MM.1S (cell line): ENCODE results near the gene ZBTB7B.

Source experiments
- DNase-seq: peaks from one replicate; pipeline ENCODE4 v3.0.0-alpha.2; 2015
- H2AFZ ChIP-seq: fragments of 300-600 bp; sonication (generic); 2 replicates; pipeline ENCODE4 v1.6.0; 2016; ENCODE audit warnings: antibody characterized with exemption, low read length
- H3F3A ChIP-seq: fragments of 300-600 bp; sonication (generic); 2 replicates; pipeline ENCODE4 v1.6.1; 2016; ENCODE audit warnings: mild to moderate bottlenecking, antibody characterized with exemption, low read length, moderate library complexity, mixed read lengths; ENCODE audit not compliant: insufficient read depth
- H3K27ac ChIP-seq: fragments of 300-600 bp; sonication (generic); 2 replicates; pipeline ENCODE4 v1.5.1; 2016; ENCODE audit warnings: mild to moderate bottlenecking, low read length
- H3K27me3 ChIP-seq: fragments of 300-600 bp; sonication (generic); replicated peaks from 2 replicates; pipeline ENCODE4 v1.6.0; 2016; ENCODE audit warnings: low read length; ENCODE audit not compliant: insufficient read depth
- H3K36me3 ChIP-seq: fragments of 300-600 bp; sonication (generic); replicated peaks from 2 replicates; pipeline ENCODE4 v1.6.1; 2016; ENCODE audit warnings: mild to moderate bottlenecking, low read length, mixed read lengths; ENCODE audit not compliant: insufficient read depth
- H3K4me1 ChIP-seq: fragments of 300-600 bp; sonication (generic); 2 replicates; pipeline ENCODE4 v1.6.1; 2016; ENCODE audit warnings: low read length, mixed read lengths
- H3K4me2 ChIP-seq: fragments of 300-600 bp; sonication (generic); 2 replicates; pipeline ENCODE4 v1.6.0; 2016; ENCODE audit warnings: low read depth, low read length
- H3K4me3 ChIP-seq: fragments of 300-600 bp; sonication (generic); 2 replicates; pipeline ENCODE4 v1.5.1; 2016; ENCODE audit warnings: low read length, mixed read lengths
- H3K79me2 ChIP-seq: fragments of 300-600 bp; sonication (generic); 2 replicates; pipeline ENCODE4 v1.6.1; 2016; ENCODE audit warnings: mixed run types, low read length, mixed read lengths
- H3K9ac ChIP-seq: fragments of 300-600 bp; sonication (generic); 2 replicates; pipeline ENCODE4 v1.6.1; 2016; ENCODE audit warnings: low read length, mixed read lengths
- H3K9me2 ChIP-seq: fragments of 300-600 bp; sonication (generic); replicated peaks from 2 replicates; pipeline ENCODE4 v1.6.1; 2016; ENCODE audit warnings: mild to moderate bottlenecking, low read length, mixed read lengths; ENCODE audit not compliant: insufficient read depth
- H3K9me3 ChIP-seq: fragments of 300-600 bp; sonication (generic); replicated peaks from 2 replicates; pipeline ENCODE4 v1.6.1; 2016; ENCODE audit warnings: mild to moderate bottlenecking, low read length, mixed read lengths; ENCODE audit not compliant: insufficient read depth
- H4K20me1 ChIP-seq: fragments of 300-600 bp; sonication (generic); 2 replicates; pipeline ENCODE4 v1.6.1; 2016; ENCODE audit warnings: mild to moderate bottlenecking, low read length, moderate library complexity, mixed read lengths; ENCODE audit not compliant: insufficient read depth
- CTCF ChIP-seq: fragments of 300-600 bp; sonication (generic); IDR thresholded peaks from 2 replicates; pipeline ENCODE4 v1.5.1; 2016; ENCODE audit warnings: antibody characterized with exemption, low read length, mixed read lengths
- EZH2 ChIP-seq: fragments of 300-600 bp; sonication (generic); optimal IDR thresholded peaks from 2 replicates; pipeline ENCODE3; 2017; ENCODE audit warnings: low read depth, mild to moderate bottlenecking, antibody characterized with exemption, low read length, mixed read lengths
- EZH2phosphoT487 ChIP-seq: fragments of 300-600 bp; sonication (generic); IDR thresholded peaks from 2 replicates; pipeline ENCODE4 v1.6.1; 2018; ENCODE audit warnings: antibody characterized with exemption, low read length

ZBTB7B gene

GRCh38 chr1:154959426-154959780 lies 43.2 kb upstream of the ZBTB7B start:
- TF ChIP-seq CTCF (no peak), EZH2 (no peak), EZH2phosphoT487 (no peak)
- Histone ChIP-seq H3K9ac (no peak overlapping the region), H3K36me3 (peaks cover 8% of the 10 kb centered on the region; the same call in 1 of the 2 replicates), H3K9me2 (no peaks in the 10 kb centered on the region), H2AFZ (no peak overlapping the region), H4K20me1 (no peaks in the 10 kb centered on the region), H3K79me2 (peaks cover 65% of the 10 kb centered on the region), H3K4me2 (no peak overlapping the region), H3K4me3 (no peak overlapping the region), H3F3A (peaks cover 70% of the 10 kb centered on the region), H3K4me1 (peaks cover 35% of the 10 kb centered on the region), H3K9me3 (no peaks in the 10 kb centered on the region), H3K27ac (no peak overlapping the region), H3K27me3 (no peaks in the 10 kb centered on the region)
- DNase-seq = no peak

- Histone ChIP-seq H3K4me2 (peak overlapping the region; percentile 85), H3K27ac (peak overlapping the region; percentile 91), H3K9me3 (no peaks in the 10 kb centered on the region), H3K9me2 (no peaks in the 10 kb centered on the region), H3K36me3 (peaks cover 8% of the 10 kb centered on the region), H3K4me3 (peak overlapping the region; percentile 88), H4K20me1 (no peaks in the 10 kb centered on the region), H3K9ac (peak overlapping the region; percentile 99), H3K27me3 (no peaks in the 10 kb centered on the region), H3K79me2 (peaks cover 69% of the 10 kb centered on the region), H2AFZ (no peak overlapping the region), H3F3A (peaks cover 63% of the 10 kb centered on the region), H3K4me1 (peaks cover 26% of the 10 kb centered on the region)
- peak; percentile 31 for DNase-seq
- no peak for TF ChIP-seq EZH2
- TF ChIP-seq CTCF = no peak
- no peak for TF ChIP-seq EZH2phosphoT487
These were observed 42.0 kb upstream of the ZBTB7B start for GRCh38 chr1:154960446-154961136.

DNA sequence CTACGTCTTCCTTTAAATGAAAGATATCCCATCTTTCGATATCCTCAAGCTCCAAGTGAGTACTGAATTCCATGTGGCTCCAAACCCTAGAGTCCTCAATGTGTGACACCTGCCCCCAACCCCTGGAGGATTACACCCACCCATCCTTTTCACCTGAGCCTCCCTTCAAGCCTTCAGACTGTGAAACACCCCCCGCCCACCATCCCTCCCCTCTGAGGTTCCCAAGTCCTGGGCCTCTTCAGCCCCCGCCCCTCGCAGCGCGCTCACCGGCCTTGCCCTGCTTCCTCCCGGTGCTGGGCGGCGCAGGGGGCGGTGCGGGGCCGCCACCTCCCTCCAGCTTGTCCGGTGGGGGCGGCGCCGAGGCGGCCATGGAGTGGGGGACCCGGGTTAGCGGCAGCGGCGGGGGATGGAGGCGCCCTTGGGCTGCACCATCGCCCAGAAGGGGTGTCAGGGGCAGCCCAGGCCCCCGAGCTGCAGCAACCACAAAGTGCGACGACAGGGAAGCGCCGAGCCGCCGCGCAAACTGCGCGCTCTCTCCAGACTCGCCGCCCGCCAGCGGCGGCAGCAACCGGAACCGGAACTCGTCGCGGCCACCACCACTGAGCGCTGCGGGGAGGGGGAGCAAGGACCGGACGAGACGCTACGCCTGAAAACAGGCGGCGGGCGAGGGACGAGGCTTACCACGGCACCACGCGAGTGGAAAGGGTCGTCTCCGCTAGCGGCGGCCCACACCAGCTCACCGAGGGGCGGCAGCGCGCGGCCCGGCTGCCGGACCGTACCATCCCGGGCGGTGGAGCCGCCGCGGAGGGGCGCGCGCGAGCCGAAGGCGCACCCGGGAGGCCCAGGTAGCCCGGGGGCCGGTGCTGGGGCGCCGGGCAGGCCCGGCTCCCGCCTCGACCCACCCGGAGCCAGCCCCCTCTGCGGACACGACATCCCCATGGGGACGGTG lies 41.1 kb upstream of the ZBTB7B start, which contains the start of gene PYGO2:
Gene PYGO2 (minus strand): TSS at position 576 of the 949 bp plus-strand sequence. CDS start 206 bp downstream, at position 370.
- Histone ChIP-seq H3K36me3 (peaks cover 14% of the 10 kb centered on the region), H3K79me2 (peaks cover 77% of the 10 kb centered on the region), H3K4me3 (peak within 1 kb of the TSS; percentile 88), H3K9me2 (no peaks in the 10 kb centered on the region), H2AFZ (peak within 1 kb of the TSS; percentile 68), H3K4me1 (peaks cover 22% of the 10 kb centered on the region), H3K9ac (peak within 1 kb of the TSS; percentile 99), H3F3A (peaks cover 56% of the 10 kb centered on the region), H3K4me2 (peak within 1 kb of the TSS; percentile 85), H3K9me3 (no peaks in the 10 kb centered on the region), H4K20me1 (no peaks in the 10 kb centered on the region), H3K27ac (peak within 1 kb of the TSS; percentile 91), H3K27me3 (no peaks in the 10 kb centered on the region)
- TF ChIP-seq EZH2phosphoT487 = no peak
- TF ChIP-seq CTCF = peak; percentile 62
- TF ChIP-seq EZH2 = no peak
- DNase-seq = peak; percentile 91
